Natural killer cell (primary cell): ENCODE data around the gene SIRT2. TPM values are rescaled to one million over a fixed set of nuclear protein-coding genes. Genes with fewer than 3 reads are reported as not detected.

ENCODE experiments used
- ATAC-seq, 3 donors: fragments of 150-1000 bp in 2 of 3; fragments of 200-7000 bp in 1 of 3; cut with Tn5 transposase; 1 replicate in 1 of 3; 2 replicates in 2 of 3; pipeline ENCODE4 v1.10.0; 2021; ENCODE audit warnings: mild to moderate bottlenecking in 2 of 3, moderate library complexity in 2 of 3
- DNase-seq, 2 donors: peaks; one replicate each; pipeline versions ENCODE4 v3.0.0 to v3.0.0-alpha.2; 2013 to 2021; ENCODE audit warnings: mixed read lengths in 1 of 2
- H3K27ac ChIP-seq: one replicate; pipeline ENCODE4 v1.5.1; 2013; ENCODE audit warnings: mild to moderate bottlenecking, low read length
- H3K27me3 ChIP-seq: one replicate; pipeline ENCODE4 v1.6.1; 2013; ENCODE audit warnings: low read length; ENCODE audit not compliant: control insufficient read depth, insufficient read depth
- H3K36me3 ChIP-seq: one replicate; pipeline ENCODE4 v1.6.1; 2013; ENCODE audit warnings: low read length; ENCODE audit not compliant: control insufficient read depth, insufficient read depth
- H3K4me1 ChIP-seq: one replicate; pipeline ENCODE4 v1.6.1; 2013; ENCODE audit warnings: low read length; ENCODE audit not compliant: control insufficient read depth, insufficient read depth
- H3K4me3 ChIP-seq: one replicate; pipeline ENCODE4 v1.5.1; 2013; ENCODE audit warnings: low read length
- H3K9me3 ChIP-seq: one replicate; pipeline ENCODE4 v1.6.1; 2013; ENCODE audit warnings: low read length; ENCODE audit not compliant: control insufficient read depth, insufficient read depth
- H3K27ac Mint-ChIP-seq, 2 donors: one replicate each; pipeline ENCODE4 v1.8.0; 2022; ENCODE audit warnings: mild to moderate bottlenecking in 2 of 2, mixed read lengths in 2 of 2, moderate library complexity in 1 of 2
- H3K27me3 Mint-ChIP-seq, 2 donors: one replicate each; pipeline ENCODE4 v1.8.0; 2022; ENCODE audit warnings: low read depth in 2 of 2, mixed read lengths in 2 of 2
- H3K36me3 Mint-ChIP-seq: one replicate; pipeline ENCODE4 v1.8.0; 2022; ENCODE audit warnings: mixed read lengths
- H3K4me1 Mint-ChIP-seq, 2 donors: one replicate each; pipeline ENCODE4 v1.8.0; 2022; ENCODE audit warnings: mixed read lengths in 2 of 2
- H3K4me3 Mint-ChIP-seq: one replicate; pipeline ENCODE4 v1.8.0; 2022; ENCODE audit warnings: mild to moderate bottlenecking, moderate library complexity, mixed read lengths
- H3K9me3 Mint-ChIP-seq, 2 donors: one replicate each; pipeline ENCODE4 v1.8.0; 2022; ENCODE audit warnings: mixed read lengths in 2 of 2
- CTCF ChIP-seq: fragments of 200-600 bp; IDR thresholded peaks from one replicate; pipeline ENCODE4 v1.8.0; 2022; ENCODE audit warnings: antibody characterized with exemption
- WGBS: methylation state at CpG from one replicate; pipeline ENCODE4 v1.1.7; 2013; ENCODE audit warnings: missing lambda C conversion rate; ENCODE audit not compliant: insufficient coverage; 5-methylcytosine and 5-hydroxymethylcytosine counted together
- intact Hi-C: fragments of 100-400 bp; cut with micrococcal nuclease; formaldehyde crosslinking; loops from one replicate; pipeline ENCODE4 v1.14.2; 2022
- total RNA-seq, 4 donors: library from RNA; stranded (reverse); fragments of 120-200 nt in 1 of 4; gene quantifications; one replicate each; pipeline versions ENCODE4 v1.2.3 to v1.2.4, GENCODE V29; 2013 to 2022

Gene SIRT2
- total RNA-seq, 3 donors from 2014 or later (not counting 1 experiment from before 2014, with no cell fraction given) = 171 to 283 (median 208) TPM

GRCh38 chr19:38850436-38850975 lies 48.9 kb downstream of the SIRT2 start:
- peaks cover 22% of the 10 kb centered on the region for H3K36me3 ChIP-seq
- H3K27me3 ChIP-seq = no peaks in the 10 kb centered on the region
- H3K9me3 ChIP-seq = no peaks in the 10 kb centered on the region
- Mint-ChIP-seq H3K9me3 (no peaks in the 10 kb centered on the region), H3K4me3 (peak overlapping the region; percentile 96), H3K36me3 (peaks cover 4% of the 10 kb centered on the region), H3K27ac (peak overlapping the region; percentile 99 to 100), H3K27me3 (no peaks in the 10 kb centered on the region), H3K4me1 (peaks cover 54 to 67% of the 10 kb centered on the region in 2 donors)
- TF ChIP-seq CTCF = no peak
- DNase-seq (peak in 1 of 2 donors; percentile 100), ATAC-seq (peak; percentile 63 to 86 (median 71))
- peaks cover 58% of the 10 kb centered on the region for H3K4me1 ChIP-seq
- intact Hi-C loops = loop anchor here (1.0 to 5.0 kb wide), 6 partner anchors 15 to 552 kb away; partner anchors contain the start of genes ECH1, MRPS12, NFKBIB and SARS2
- peak overlapping the region; percentile 84 for H3K4me3 ChIP-seq
- H3K27ac ChIP-seq = peak overlapping the region; percentile 97
- WGBS = 0% methylated on average over 26 of the region's 26 CpGs

DNA sequence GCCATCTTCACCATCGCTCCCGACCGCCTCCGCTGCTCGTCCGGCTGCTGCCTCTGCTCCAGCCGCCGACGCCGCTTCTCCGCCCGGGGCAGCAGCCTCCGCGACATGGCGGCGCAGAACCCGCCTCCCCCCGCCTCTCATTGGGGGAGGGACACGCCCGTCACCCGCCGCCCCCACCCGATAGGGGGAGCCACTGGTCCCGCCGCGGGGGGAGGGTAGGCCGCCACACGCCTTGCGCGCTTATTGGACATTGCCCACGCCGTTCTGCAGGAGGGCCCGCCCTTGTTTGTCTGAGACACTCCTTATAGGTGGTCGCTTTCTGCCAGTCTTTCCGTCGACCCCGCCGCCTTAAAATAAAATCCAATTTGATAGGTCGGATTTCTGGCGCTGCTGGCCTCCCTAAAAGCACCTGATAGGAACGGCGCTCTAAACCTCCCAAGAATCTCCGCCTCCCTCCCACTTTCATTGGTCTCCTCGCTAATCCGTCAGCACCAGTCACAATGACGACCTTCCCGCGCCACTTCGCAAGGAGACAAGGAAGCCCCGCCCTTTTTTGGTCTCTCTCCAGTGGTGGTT lies 49.5 kb downstream of the SIRT2 start, which contains the start of gene HNRNPL:
Gene HNRNPL, minus strand, starts transcription at position 127 of the 576 bp plus-strand sequence. Its CDS starts 20 bp downstream, at position 107.
- DNase-seq = peak in 1 of 2 donors; percentile 98
- no peaks in the 10 kb centered on the region for H3K9me3 Mint-ChIP-seq
- TF ChIP-seq CTCF = peak; percentile 26
- ATAC-seq = peak; percentile 58 to 85 (median 69)
- Histone ChIP-seq H3K27me3 (no peaks in the 10 kb centered on the region), H3K36me3 (peaks cover 28% of the 10 kb centered on the region), H3K27ac (peak within 1 kb of the TSS; percentile 97), H3K9me3 (no peaks in the 10 kb centered on the region), H3K4me1 (peaks cover 61% of the 10 kb centered on the region), H3K4me3 (peak within 1 kb of the TSS; percentile 84)
- H3K27ac Mint-ChIP-seq = peak within 1 kb of the TSS; percentile 99 to 100
- H3K27me3 Mint-ChIP-seq = no peaks in the 10 kb centered on the region
- H3K4me3 Mint-ChIP-seq = peak within 1 kb of the TSS; percentile 96
- peaks cover 59 to 69% of the 10 kb centered on the region in 2 donors for H3K4me1 Mint-ChIP-seq
- peaks cover 9% of the 10 kb centered on the region for H3K36me3 Mint-ChIP-seq
- intact Hi-C loops = loop anchor here (1.0 to 5.0 kb wide), 6 partner anchors 15 to 553 kb away; partner anchors contain the start of genes ECH1, MRPS12, NFKBIB and SARS2
- under 1% methylated on average over 50 of the region's 50 CpGs for WGBS

DNA sequence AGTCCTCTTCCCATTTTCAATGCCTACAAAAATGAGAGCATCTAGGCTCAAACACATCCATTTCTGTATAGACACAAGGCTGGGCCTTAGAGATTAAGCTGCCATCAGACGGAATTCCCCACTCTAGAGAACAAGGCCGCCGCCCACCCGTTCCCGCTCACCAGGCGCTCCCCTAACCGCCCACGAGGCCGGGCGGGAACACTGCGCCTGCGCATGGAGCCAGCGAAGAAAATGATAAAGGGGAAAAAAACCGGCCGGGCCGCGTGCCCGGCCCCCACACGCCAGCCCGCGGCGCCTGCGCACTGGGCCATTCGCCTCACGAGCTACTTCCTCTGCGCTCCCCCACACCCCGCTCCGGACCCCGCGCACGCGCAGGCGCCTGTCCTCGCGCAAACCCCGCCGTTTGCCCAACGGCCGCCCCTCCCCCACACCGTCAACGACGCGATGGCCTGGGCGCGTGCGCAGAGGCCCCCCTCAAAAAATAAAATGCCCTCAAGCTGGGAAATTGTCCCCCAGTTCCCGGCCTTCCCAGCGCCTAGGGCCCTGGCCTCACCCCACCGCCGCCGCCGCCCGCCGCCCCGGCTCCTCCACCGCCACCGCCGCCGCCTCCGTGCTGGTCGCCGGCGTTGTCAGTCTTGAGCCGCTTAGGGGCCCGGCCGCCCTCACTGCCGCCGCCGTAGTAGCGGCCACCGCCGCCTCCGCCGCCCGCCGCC lies 50.1 kb downstream of the SIRT2 start:
- intact Hi-C loops = no loop called here
- no peaks in the 10 kb centered on the region for H3K27me3 Mint-ChIP-seq
- WGBS = under 1% methylated on average over 76 of the region's 76 CpGs

More for the DNA sequence above, 50.1 kb downstream of the SIRT2 start:
- Histone ChIP-seq H3K27ac (peak overlapping the region; percentile 90), H3K9me3 (no peaks in the 10 kb centered on the region), H3K4me1 (peaks cover 62% of the 10 kb centered on the region), H3K36me3 (peaks cover 34% of the 10 kb centered on the region), H3K27me3 (no peaks in the 10 kb centered on the region), H3K4me3 (peak overlapping the region; percentile 40)
- Mint-ChIP-seq H3K9me3 (no peaks in the 10 kb centered on the region), H3K4me1 (peaks cover 63 to 74% of the 10 kb centered on the region in 2 donors), H3K36me3 (peaks cover 14% of the 10 kb centered on the region), H3K4me3 (peak overlapping the region; percentile 96), H3K27ac (peak overlapping the region; percentile 99 to 100)
- ATAC-seq = peak; percentile 21 to 52 (median 39)
- peak; percentile 98 to 99 for DNase-seq
- no peak for TF ChIP-seq CTCF
